CD4-positive, alpha-beta T cell treated with Interleukin-4 for 4 hours (primary cell): ENCODE measurements around the gene EN2.

Experiments used
- DNase-seq: peaks from one replicate; pipeline ENCODE4 v3.0.0-alpha.2; 2020

EN2 gene

GRCh38 chr7:155465761-155466141 is 7.8 kb downstream of the EN2 start:
- no peak for DNase-seq

GRCh38 chr7:155466142-155466813 is 8.3 kb downstream of the EN2 start:
- no peak for DNase-seq

- DNase-seq, result no peak
Observed at GRCh38 chr7:155466814-155467733, 9.1 kb downstream of the EN2 start.

GRCh38 chr7:155467846-155468784 is 10.2 kb downstream of the EN2 start:
- no peak for DNase-seq

- DNase-seq, result no peak
Observed at GRCh38 chr7:155468785-155469148, 10.8 kb downstream of the EN2 start.

GRCh38 chr7:155469311-155470185 is 11.6 kb downstream of the EN2 start:
- DNase-seq, result no peak

- no peak for DNase-seq
Observed at GRCh38 chr7:155470186-155470487, 12.2 kb downstream of the EN2 start.

GRCh38 chr7:155470686-155471638 is 13.0 kb downstream of the EN2 start:
- no peak for DNase-seq

GRCh38 chr7:155471718-155472117 is 13.8 kb downstream of the EN2 start:
- no peak for DNase-seq

- DNase-seq, result no peak
Observed at GRCh38 chr7:155477476-155477875, 19.5 kb downstream of the EN2 start.

GRCh38 chr7:155481764-155482163 is 23.8 kb downstream of the EN2 start:
- DNase-seq, result no peak

GRCh38 chr7:155482511-155483183 is 24.7 kb downstream of the EN2 start:
- DNase-seq, result no peak

GRCh38 chr7:155483245-155483644 is 25.3 kb downstream of the EN2 start:
- DNase-seq, result no peak

GRCh38 chr7:155483868-155484325 is 26.0 kb downstream of the EN2 start:
- no peak for DNase-seq

- DNase-seq, result no peak
Observed at GRCh38 chr7:155484483-155485399, 26.8 kb downstream of the EN2 start.

- no peak for DNase-seq
Observed at GRCh38 chr7:155486783-155487508, 29.0 kb downstream of the EN2 start.

GRCh38 chr7:155487509-155488482 is 29.9 kb downstream of the EN2 start:
- DNase-seq, result no peak
